ENCODE results near the gene VWA5B1. TPM values are rescaled to one million over a fixed set of nuclear protein-coding genes. Genes with fewer than 3 reads are reported as not detected.
"Not testable (repeated sequence)": the region's sequence is repeated elsewhere in the genome, so short reads cannot be mapped to it uniquely, and the experiment has no call there.

VWA5B1 gene
- total RNA-seq, 1 donor from 2014 or later = not detected

DNA sequence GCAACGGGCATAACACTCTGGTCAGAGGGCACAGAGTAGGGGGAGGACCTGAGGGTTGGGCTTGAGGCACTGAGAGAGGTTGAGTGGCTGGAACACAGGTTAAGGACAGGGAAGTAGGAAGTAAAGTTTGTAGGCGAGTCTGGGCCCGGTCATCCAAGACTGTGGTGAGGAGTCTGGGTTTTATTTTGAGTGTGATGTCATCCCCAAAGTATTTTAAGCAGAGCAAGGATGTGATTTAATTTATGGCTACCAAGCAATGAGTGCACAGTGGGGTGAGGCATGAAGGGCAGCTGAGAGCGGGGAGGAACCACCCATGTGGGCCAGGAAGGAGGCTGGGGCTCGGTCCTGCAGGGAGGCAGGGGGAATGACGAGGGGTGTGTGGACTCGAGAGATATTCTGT is 11.2 kb upstream of the VWA5B1 start:
- DNase-seq = no peak

DNA sequence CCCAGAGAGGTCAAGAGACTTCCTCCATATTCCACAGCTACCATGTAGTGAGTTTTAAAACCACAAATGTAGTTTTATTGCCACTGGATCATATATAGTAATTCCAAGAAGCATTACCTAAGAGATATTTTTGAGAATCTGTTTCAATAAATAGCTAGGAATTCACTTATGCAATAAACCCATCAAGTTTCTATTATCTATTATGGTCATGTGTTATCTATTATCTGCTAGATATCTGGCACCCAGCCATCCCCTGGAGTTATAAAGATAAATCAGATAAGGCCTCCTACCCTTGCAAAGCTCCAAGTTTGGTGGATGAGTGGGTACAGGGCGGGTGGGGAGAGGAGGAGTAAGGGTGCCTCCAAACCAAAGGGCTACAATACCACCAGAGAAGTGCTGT is 10.3 kb upstream of the VWA5B1 start:
- no peak for DNase-seq

DNA sequence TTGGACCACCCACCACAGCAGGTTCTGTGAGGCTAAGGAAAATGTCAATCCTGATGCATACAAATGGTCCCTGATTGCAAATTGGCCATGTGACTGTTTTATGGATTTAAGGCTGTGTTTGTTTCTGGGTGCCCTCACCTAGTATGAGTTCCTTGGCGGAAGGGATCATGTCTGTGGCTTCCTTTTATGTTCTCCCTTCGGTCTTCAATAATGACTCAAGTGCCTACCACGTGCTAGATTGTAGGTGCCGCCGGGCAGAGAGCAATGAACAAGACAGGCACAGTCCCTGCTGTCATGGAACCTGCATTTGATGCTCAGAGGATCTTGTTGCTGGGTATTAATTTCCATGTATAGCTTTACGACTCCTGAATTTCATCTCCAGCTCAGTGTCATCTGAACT is 9.8 kb upstream of the VWA5B1 start:
- DNase-seq = no peak

DNA sequence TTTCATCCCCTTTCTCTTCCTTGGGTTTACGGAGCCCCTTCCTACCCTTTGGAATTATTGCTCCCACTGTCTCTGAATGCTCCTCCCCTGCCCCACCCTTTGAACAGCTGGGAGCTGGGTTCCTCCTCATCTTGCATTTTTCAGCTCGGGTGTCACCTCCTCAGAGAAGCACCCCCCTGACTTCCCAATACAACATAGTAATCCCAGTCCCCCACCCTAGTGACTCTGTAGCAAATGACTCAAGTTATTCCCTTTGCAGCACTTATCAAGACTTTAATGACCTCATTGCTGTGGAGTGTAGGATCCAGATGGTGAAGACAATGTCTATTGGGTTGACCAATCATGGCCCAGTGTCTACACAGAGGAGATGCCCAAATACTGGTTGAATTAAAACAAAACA is 8.9 kb upstream of the VWA5B1 start:
- no peak for DNase-seq

DNA sequence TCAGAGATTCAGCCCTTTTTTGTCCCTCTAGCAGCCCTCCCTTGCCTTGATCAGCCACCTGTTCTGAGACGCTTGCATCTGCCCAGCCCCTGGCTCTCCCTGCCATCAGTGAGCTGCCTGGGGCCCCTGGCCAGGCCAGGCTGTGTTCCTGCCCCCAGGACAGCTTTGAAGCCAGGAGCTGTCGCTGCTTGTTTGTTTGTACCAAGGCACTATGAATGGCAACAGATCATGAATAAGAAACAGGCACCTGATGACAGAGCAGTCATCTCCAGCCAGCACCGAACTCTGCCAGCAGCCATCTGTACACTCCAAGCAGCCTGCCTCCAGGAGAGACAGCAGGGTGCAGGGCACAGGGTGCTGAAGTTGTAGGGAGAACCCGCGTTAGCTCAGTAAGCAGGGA is 8.1 kb upstream of the VWA5B1 start:
- no peak for DNase-seq

DNA sequence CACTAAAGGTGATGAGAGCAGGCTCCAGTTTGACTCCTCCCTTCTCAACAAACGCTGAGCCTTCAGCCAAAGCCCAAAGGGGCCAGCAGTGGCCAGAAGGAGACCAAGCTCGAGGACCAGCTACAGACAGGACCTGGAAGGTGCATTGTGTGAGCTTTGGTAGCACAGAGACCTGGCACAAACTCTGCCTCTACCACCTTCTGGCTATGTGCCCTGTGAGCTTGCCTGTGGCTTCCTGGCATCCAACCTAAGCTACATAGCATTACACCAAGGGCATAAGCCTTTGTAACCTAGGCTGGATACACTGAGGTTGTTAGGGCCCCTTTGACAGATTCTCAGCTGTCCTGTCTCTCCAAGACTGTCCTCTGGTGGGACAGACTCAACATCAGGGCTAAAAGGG is 6.6 kb upstream of the VWA5B1 start:
- no peak for DNase-seq

DNA sequence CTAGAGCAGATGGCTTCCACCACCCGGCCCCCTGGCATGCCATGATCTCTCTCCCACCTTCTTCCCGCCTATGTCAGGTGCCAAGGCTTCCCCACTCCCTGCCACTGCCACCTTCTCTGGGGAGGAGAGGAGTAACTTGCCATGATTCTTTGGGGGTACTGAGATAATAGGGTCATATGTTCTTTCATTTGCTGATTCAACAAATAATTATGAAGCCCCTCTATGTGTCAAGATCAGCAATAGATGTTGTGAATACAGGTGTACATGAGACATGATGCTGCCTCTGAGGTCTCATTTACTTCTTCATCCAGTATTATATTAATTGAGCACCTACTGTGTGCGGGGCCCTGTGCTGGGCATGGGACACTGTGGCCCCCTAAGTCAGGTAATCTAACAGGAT is 6.0 kb upstream of the VWA5B1 start:
- no peak for DNase-seq

DNA sequence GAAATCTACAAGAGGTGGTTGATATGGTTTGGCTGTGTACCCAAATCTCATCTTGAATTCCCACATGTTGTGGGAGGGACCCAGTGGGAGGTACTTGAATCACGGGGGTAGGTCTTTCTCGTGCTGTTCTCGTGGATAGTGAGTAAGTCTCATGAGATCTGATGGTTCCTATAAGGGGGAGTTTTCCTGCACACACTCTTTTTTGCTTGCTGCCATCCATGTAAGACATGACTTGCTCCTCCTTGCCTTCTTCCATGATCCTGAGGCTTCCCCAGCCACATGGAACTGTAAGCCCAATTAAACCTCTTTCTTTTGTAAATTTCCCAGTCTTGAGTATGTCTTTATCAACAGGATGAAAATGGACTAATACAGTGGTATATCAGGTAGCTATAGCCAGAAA is 5.2 kb upstream of the VWA5B1 start:
- DNase-seq = no peak

DNA sequence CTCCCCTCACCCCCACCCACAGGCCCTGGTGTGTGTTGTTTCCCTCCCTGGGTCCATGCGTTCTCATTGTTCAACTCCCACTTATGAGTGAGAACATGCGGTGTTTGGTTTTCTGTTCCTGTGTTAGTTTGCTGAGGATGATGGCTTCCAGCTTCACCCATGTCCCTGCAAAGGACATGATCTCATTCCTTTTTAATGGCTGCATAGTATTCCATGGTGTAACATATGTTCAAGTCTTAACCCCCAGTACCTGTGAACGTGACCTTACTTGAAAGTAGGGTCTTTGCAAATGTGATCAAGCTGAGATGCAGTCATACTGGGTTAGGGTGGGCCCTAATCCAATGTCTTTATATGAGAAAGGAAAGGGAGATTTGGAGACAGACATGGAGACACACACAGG is 3.0 kb upstream of the VWA5B1 start:
- DNase-seq = not testable (repeated sequence)

DNA sequence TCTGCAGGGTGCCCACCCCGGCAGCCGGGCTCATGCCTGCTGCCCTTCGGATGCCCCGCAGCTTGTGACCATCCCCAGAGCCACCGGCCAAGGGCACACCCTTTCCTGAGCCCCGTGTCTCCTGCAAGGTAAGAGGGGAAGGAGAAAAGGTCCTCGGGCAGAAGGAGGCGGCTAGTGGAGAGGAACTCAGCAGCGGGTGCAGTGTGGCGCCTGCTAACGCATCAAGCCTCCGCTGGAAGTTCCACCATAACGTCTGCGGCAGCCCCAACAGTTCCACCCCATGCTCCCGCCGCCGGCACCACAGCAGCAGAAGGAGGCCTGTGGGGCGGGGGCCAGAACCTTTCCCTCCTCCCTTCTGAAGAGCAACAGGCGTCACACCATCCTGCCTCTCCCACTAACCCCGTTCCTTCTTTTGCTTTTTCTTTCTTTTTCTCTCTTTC is 990 bp downstream of the VWA5B1 start:
- no peak for DNase-seq

DNA sequence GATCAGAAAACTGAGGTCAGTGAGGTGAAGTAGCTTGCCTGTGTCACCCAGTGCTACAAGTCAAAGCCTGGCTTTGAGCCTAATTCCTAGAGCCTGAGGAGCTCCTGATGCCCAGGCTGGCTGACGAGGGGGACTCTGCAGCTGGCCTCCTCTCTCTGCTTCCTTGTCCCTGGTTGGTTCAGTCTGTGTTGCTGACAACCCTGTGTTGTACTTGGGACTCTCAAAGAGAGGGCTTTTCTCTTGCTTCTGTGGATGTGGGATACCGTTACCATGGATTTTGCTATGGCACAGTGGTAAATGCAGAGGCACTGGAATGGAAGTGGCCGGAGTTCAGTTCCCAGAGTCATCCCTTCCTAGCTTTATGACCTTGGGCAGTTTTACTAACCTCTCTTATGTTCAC is 8.0 kb downstream of the VWA5B1 start:
- DNase-seq = no peak

DNA sequence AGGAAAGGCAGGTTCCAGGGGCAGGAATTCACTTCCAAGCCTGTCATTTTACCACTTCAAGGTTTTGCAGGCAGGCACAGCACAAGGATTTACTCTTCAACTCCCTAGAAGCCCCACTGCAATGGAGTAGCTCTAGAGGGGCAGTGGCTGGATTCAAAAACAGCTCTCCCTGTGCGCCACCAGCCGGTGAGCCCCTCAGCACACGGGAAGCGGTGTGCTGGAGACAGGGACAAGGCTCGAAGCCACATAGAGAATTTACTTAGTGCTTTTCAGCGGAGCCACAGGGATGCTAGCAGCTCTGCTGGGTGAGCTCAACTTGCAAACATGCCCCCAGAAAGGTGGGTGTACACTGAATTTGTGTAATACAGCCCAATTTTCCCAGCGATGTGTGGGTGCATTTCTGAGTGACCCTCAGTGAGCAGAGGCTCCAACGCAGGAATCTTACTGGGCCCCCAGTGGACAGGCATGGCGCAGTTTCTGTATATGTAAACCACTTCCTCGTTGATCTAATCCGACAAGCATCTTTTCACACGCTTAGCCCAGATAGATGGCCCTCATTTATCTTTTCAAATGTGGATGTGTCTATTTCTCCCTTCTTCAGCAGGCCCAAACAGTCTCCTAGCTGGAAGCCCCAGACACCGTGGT is 10.9 kb downstream of the VWA5B1 start:
- DNase-seq = no peak

DNA sequence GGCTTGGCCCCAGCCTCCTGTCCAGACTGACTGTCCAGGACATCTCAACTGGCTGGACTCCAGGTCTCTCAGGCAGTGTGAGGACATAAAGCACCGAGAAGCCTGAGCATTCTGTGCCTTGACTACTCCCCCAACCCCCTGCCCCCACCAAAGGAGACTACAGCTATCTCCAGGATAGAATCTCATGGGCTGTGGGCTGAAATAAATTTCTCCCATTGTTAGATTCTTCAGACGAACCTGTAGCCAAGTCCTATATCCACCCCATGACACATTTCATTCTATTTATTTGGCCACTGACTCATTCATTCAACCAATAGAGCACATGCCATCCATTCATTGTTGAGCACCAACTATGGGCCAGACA is 11.4 kb downstream of the VWA5B1 start:
- DNase-seq = no peak

DNA sequence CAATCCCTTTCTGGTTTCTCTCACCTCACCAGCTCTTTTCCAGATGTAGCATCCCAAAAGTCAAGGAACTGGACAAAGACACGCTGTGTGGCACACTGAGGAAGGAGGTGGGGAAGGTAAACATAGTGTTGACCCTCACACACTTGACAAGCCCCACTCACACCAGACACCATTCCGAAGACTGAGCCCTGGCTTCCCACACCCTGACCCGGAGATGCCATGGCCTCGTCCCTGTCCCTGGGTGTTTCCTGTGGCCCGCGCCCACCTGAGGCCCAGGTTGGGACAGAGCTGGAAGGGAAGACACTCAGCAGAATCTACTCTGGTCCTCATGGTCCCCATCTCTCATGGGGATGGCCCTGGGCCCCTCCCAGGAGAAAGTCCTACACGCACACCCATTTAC is 16.4 kb downstream of the VWA5B1 start:
- no peak for DNase-seq

DNA sequence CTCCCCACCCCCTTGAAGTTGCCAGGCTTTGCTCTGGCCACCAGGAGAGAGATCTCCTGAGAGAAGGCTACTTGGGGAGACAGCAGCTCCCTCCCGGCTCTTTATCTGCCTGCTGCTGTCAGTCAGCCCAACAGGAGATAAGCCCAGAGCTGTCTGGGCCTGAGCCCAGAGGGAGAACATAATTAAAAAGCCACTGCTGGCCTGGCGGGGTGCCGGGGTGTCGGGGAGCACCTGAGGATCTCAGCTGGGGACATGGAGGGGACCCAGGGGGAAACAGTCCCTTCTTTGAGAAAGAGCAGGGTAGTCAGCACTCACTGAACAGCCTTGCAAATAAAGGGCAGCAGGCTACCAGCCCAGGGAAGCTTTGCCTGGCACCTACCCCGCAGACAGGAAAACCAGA is 17.9 kb downstream of the VWA5B1 start:
- DNase-seq = no peak

DNA sequence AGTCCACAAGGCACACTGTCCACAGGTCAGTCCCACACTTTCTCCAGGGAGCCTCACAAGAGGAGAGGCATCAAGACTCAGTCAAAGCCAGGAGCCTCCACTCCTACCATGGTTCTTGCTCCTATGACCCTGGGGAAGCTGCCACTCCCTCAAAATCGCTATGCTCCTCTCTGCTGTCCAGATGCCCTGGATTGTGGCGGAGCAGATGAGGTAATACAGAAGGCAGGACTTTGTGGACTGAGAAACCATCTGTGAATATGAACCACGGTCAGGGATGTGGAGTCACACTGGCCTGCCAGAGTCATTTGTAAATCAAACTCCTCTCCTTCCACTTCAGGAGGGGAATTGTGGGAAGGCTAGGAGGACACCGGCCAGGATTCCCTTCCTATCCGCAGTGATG is 20.6 kb downstream of the VWA5B1 start:
- no peak for DNase-seq

DNA sequence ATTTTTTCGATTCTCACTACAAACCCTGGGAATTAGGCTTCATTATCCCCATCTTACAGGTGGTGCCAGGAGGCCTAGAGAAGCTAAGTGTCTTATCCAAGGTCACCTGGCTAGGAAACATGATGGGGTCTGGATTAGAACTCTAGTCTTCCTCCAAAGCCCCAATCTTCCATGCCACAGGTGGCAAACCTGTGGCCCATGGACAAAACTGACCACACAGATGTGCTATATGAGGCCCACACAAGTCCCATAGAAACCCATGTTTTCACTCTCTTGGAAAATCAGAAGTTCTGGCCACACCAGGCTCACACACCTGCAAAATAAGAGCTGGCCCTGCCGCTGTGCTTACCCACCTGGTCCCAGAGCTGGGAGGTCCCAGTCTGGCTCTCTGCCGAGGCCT is 21.6 kb downstream of the VWA5B1 start:
- no peak for DNase-seq

DNA sequence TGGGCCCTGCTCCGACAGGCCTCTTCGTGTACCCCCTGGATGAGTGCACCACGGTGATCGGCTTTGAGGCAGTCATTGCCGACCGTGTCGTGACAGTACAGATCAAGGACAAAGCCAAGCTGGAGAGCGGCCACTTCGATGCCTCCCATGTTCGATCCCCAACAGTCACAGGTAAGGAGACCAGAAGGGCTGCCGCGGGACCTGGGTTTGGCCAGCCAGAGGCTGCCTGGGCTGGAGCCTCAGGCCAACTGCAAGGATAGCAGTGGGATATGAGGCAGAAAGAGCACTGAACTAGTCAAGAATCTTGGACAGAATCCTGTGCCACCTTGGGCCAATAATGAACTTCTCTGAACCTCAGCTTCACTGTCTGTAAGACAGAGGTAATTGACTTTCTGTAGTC is 22.1 kb downstream of the VWA5B1 start:
- DNase-seq = no peak

DNA sequence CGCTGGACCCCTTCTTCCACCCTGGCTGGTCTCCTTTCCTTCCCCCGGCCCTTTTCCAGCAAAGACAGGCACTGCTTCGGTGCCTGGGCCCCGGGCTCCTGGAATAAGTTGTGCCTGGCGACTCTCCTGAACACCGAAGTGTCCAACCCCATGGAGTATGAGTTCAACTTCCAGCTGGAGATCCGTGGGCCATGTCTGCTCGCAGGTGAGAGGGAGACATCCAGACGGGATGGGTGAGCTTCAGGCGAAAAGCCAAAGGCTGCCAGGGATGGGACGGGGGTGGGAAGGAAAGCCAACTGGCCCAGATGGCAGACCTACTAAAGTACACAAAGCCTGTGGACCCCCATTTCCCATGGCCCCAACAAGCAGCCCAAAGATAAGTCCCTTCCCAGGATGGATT is 26.8 kb downstream of the VWA5B1 start:
- no peak for DNase-seq

DNA sequence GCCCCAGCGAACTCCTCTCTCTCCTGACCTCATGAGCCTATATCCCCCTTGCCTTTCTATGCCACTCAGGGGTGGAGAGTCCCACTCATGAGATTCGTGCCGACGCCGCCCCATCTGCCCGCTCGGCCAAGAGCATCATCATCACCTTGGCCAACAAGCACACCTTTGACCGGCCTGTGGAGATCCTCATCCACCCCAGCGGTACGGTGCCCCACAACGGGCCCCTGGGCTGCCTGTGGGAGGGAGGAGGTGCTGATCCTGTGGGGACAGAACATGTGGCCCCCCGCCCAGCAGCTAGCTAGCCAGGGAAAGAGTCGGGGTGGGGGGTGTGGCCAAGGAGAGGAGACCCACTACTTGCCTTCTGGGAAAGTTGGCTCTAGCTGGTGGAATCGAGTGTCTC is 27.8 kb downstream of the VWA5B1 start:
- no peak for DNase-seq

DNA sequence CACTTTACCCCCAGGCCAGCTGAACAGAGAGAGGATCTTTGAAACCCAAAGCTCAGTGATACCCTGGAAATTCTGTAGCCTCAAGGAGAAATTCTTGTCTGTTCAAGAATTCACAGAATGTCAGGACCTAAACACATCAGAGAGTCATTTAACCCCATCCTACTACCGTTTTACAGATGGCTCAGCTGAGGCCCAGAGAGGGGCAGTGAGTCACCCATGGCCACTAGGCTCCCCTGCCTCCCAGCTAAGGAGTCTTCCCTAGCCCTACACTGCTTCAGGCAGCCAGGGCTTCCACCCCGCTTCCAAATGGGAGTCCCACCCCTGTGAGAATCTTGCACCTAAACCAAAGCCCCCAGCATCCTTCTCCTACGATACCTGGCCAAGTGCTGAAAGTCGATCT is 28.3 kb downstream of the VWA5B1 start:
- DNase-seq = no peak

DNA sequence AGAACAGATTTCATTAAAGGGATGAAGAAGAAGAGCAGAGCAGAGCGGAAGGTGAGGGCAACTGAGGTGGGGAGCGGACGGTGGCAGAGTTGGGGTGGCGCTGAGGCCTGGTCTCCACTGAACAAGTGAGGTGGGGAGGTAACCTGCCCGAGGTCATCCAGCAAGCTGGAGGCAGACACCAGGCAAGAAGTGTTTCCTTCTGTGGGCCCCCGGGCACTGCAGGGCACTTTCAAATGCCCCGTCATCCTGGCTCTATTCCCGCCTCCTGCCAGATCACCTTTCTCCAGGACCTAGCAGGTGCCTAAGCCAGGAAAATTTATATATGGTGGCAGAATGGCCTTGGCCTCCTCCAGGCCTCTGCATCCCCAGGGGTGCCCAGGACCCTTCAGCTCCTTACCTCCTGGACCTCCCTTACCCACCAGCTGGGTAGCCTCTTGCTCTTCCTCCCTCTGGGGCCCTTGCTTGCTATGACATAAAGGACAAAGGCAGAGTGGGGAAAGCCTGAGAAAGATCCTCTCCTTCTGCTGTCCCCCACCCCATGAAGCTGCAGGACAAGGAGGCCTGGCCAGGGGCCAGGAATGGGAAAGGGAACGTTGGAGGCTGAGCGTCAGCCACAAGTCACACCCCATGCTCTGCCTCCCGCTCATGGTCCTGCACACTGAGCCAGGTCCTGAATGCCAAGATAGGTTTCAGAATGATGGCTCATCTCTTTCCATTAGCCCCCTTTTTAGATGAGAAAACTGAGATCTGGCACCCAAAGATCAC is 29.0 kb downstream of the VWA5B1 start:
- DNase-seq = no peak

DNA sequence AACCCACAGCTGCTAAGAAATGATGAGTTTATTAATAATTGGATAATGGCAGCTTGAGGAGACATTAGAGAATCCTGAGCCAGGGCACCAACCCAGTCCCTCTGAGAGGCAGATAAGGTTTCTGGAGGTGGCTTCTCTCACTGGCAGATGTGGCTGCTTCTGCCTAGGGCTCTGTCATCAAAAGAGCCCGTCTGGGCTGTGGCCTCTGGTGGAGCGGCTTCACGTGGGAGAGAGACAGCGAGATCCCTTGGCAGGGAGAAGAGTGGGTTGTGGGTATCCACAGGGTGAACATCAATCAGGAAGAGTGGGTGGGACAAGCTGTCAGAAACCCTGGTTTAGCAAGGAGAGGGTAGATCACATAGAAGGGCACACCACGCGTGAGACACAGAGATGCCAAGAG is 30.0 kb downstream of the VWA5B1 start:
- no peak for DNase-seq

DNA sequence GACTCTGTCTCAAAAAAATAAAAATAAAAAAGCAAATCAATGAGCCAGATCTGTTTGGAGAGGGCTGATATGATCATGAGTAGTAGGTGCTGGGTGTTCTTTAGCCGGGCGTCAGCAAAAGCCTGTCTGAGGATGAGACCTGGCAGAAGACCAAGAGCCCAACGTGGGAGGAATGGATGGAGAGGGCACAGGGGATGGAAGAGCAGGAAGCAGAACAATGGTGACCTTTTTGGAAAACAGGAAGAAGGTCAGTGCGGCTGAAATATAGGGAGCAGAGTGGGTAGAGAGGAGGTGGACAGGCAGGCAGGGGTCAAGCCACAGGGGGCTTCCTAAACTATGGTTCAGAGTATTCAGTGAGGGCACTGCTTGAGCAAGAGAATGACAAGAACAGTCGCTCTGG is 30.9 kb downstream of the VWA5B1 start:
- no peak for DNase-seq
